Stimulated activated CD4-positive, alpha-beta T cell treated with anti-CD3 and anti-CD28 coated beads, Interleukin-12 subunit alpha, Interleukin-12 subunit beta, amount 100 ng/mL, for 4 hours (primary cell): ENCODE measurements around the gene TTC36.
"Not testable (repeated sequence)": the region's sequence is repeated elsewhere in the genome, so short reads cannot be mapped to it uniquely, and the experiment has no call there.

Source experiments
- DNase-seq: peaks from one replicate; pipeline ENCODE4 v3.0.0-alpha.2; 2020

Gene TTC36

GRCh38 chr11:118527109-118527508 is at the start of gene TTC36:
TSS of gene TTC36 (plus strand) at chr11:118527474. CDS start at chr11:118527495, 21 bp downstream.
- no peak for DNase-seq

- DNase-seq: not testable (repeated sequence)
Observed at GRCh38 chr11:118481238-118481637, 46.0 kb upstream of the TTC36 start.

- no peak for DNase-seq
Observed at GRCh38 chr11:118484405-118484804, 42.9 kb upstream of the TTC36 start.

GRCh38 chr11:118485273-118485672 is 42.0 kb upstream of the TTC36 start:
- DNase-seq: no peak

- DNase-seq: peak; percentile 73
Observed at GRCh38 chr11:118488480-118489109, 38.7 kb upstream of the TTC36 start.

GRCh38 chr11:118491041-118491440 is 36.2 kb upstream of the TTC36 start:
- no peak for DNase-seq

- DNase-seq: no peak
Observed at GRCh38 chr11:118497831-118498230, 29.4 kb upstream of the TTC36 start.

- no peak for DNase-seq
Observed at GRCh38 chr11:118503216-118503615, 24.1 kb upstream of the TTC36 start.

- DNase-seq: no peak
Observed at GRCh38 chr11:118511601-118512000, 15.7 kb upstream of the TTC36 start.

GRCh38 chr11:118514103-118514502 is 13.2 kb upstream of the TTC36 start:
- DNase-seq: no peak

- no peak for DNase-seq
Observed at GRCh38 chr11:118519549-118519948, 7.7 kb upstream of the TTC36 start.

GRCh38 chr11:118521892-118522311 is 5.4 kb upstream of the TTC36 start:
- DNase-seq: no peak

- DNase-seq: no peak
Observed at GRCh38 chr11:118522571-118523072, 4.7 kb upstream of the TTC36 start.

- no peak for DNase-seq
Observed at GRCh38 chr11:118524356-118524755, 2.9 kb upstream of the TTC36 start.

GRCh38 chr11:118524757-118525470 is 2.4 kb upstream of the TTC36 start:
- DNase-seq: no peak

GRCh38 chr11:118526688-118527087 is 586 bp upstream of the TTC36 start:
- DNase-seq: no peak

- DNase-seq: no peak
Observed at GRCh38 chr11:118528511-118528910, 1.2 kb downstream of the TTC36 start.

- DNase-seq: no peak
Observed at GRCh38 chr11:118529584-118530175, 2.4 kb downstream of the TTC36 start.

GRCh38 chr11:118530180-118530682 is 3.0 kb downstream of the TTC36 start:
- DNase-seq: no peak

- peak; percentile 76 for DNase-seq
Observed at GRCh38 chr11:118530683-118531596, 3.7 kb downstream of the TTC36 start, which contains the start of gene TMEM25. TSS of gene TMEM25 (plus strand) at chr11:118531192. CDS start at chr11:118531802, 610 bp downstream.

GRCh38 chr11:118531597-118532084 is 4.4 kb downstream of the TTC36 start:
- DNase-seq: no peak

- no peak for DNase-seq
Observed at GRCh38 chr11:118532091-118532490, 4.8 kb downstream of the TTC36 start.
